HG03066 (cell line): ENCODE data around the gene MAGI1.
"Not testable (repeated sequence)": the region's sequence is repeated elsewhere in the genome, so short reads cannot be mapped to it uniquely, and the experiment has no call there.

ENCODE experiments used
- ATAC-seq: cut with Tn5 transposase; IDR thresholded peaks from one replicate; pipeline ENCODE4 v1.9.1; 2021; ENCODE audit warnings: low read depth; ENCODE audit not compliant: unreplicated experiment

The MAGI1 gene

DNA sequence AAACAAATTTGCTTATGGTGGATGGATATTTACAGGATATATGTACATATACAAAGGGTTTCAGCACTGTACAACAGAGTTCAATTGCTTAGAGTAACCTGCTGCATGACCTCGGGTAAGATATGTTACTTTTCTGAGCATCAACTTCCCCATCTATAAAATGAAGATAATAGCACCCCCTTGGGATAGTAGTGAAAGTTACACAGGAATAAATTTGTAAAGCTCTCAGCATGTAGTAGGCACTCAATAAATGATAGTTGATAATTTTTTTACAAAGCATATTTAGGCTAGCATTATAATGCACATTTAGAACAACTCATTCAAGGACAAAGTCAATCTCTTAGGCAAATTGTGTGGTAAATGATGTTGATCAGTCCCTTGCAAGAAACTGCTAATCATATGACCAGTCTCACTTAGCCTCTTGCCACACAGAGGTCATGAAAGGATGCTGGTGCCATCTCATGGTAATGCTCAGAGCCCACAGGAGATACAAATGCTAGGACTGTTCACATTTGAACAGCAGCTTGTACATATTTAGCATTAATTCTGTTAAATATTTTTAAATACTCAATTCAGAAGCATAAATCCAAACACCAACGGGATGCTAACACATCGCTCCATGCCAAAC lies 123.9 kb downstream of the MAGI1 start:
- no peak for ATAC-seq

DNA sequence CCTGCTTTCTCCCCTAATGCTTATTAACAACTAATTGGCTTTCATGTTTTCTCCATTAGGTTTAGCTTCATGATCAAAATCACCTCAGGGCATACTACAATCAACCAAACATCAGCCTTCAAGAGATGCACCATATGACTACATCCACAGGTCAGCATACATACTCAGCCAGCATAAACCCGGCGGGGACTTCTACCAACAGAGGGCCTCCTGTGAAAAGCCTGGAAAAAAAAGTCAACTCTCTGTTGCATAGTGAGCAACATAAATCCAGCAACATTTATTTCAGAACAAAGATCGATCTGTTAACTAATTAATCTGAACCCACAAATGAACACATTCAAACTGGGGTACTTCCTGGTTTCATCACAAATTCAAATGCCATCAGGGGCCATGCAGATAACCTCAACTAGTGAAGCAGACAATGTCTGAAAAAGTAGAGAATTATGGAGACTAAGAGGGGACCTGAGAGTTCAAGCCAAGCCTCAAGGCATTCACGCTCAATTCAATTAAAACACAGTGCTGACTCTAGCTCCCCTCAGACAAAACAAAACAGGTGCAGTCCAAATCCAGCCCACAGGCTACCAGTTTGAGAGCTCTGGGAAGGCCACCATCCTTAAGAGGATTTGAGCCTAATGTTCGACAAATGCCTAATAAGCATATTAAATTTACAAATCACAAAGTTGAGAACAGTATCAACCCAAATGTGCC lies 124.5 kb downstream of the MAGI1 start:
- ATAC-seq = no peak

GRCh38 chr3:65912647-65913046 lies 126.1 kb downstream of the MAGI1 start:
- ATAC-seq = no peak

DNA sequence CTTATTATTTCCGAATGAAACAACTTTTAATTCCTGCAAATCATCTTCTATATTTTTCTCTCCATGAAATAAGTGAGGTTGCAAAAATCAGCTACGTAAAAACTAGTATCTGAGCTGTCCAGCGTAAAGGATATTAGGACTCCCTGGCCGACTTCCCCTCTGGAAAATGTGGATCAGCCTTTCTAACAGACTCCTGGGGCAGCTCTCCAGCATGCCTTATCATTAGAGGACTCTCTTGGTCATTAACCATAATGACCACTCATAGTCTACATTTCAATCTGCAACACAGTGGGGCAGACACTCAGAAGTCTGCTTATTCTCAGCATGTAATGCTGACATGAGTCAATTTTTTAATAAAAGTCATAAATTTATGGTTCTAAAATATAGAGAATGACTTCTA lies 130.1 kb downstream of the MAGI1 start:
- no peak for ATAC-seq

- no peak for ATAC-seq
These were observed 131.2 kb downstream of the MAGI1 start for GRCh38 chr3:65907232-65908130.

DNA sequence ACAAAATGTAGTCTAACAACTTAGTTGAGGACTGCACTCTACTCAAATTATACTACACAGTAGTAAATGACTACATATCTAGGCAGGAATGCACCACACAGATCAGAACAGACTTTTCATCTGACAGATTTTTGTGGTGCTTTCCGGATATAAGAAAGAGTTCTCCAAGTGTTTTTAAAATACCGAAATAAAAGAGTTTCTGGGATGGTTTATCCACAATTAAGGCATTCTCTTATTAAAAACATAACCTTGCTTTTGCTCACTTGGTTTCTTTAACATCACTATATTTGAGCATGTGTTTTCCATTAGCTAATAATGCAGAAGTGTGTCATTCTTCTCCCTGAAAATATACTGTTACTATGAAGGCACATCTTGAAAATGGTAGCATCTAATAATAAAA lies 132.9 kb downstream of the MAGI1 start:
- ATAC-seq = no peak

GRCh38 chr3:65904016-65904415 lies 134.7 kb downstream of the MAGI1 start:
- no peak for ATAC-seq

DNA sequence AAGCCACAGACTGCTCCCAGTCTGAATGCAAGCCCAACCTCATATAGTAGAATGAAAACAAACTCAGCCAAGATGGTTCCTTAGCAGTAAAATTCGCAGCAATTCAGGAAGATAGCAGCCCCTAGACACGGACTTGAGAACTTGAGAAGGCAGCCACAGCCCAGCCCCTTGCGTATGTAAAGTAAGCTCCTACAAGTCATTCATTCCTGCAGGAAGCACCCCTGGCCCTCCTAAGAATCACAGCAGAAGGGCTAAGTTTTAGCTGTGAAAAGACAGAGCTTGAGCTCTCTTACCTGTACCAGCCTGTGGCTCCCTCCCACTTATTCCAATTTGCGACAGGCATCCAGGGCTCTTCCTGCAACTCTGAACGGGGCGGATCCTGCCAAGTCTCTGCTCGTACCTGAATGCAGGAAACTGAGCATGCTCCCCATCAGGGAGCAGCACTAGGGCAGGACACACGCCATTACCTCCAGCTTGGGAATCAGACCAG lies 136.4 kb downstream of the MAGI1 start:
- ATAC-seq = no peak

DNA sequence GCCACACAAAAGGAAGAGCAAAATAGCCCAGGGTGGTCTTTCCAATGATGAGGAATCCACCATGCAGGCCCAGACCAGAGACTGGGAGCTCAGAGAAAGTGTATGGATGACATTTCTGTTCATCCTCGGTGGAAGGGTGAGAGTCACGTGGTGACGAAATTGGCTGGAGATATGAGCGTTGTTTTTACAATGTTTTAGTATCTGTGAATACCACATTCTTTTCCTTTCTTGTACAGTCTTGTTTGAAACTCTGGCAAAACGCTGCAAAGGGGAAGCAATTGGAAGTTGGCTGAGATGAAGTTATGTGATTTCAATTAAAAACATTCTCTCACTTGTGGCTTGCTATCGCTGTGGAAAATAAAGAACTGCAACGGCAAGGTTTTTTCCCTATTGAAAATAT lies 137.5 kb downstream of the MAGI1 start:
- ATAC-seq = no peak

- no peak for ATAC-seq
These were observed 139.5 kb downstream of the MAGI1 start for GRCh38 chr3:65899226-65899625.

- ATAC-seq = no peak
These were observed 141.0 kb downstream of the MAGI1 start for GRCh38 chr3:65897766-65898165.

DNA sequence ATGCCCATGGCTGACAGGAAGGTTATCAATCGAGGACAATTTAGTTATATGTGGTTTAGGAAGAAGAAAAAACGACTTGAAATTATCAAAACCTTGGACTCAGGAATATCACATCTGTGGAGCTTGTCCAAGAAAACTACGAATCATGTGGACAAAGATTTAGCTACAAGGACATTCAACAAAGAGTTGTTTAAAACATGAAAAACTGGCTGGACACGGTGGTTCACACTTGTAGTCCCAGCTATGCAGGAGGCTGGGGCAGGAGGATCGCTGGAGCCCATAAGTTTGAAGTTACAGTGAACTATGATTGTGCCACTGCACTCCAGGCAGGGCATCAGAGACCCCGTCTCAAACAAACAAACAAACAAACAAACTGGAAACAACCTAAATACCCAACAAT lies 142.4 kb downstream of the MAGI1 start:
- ATAC-seq = no peak

DNA sequence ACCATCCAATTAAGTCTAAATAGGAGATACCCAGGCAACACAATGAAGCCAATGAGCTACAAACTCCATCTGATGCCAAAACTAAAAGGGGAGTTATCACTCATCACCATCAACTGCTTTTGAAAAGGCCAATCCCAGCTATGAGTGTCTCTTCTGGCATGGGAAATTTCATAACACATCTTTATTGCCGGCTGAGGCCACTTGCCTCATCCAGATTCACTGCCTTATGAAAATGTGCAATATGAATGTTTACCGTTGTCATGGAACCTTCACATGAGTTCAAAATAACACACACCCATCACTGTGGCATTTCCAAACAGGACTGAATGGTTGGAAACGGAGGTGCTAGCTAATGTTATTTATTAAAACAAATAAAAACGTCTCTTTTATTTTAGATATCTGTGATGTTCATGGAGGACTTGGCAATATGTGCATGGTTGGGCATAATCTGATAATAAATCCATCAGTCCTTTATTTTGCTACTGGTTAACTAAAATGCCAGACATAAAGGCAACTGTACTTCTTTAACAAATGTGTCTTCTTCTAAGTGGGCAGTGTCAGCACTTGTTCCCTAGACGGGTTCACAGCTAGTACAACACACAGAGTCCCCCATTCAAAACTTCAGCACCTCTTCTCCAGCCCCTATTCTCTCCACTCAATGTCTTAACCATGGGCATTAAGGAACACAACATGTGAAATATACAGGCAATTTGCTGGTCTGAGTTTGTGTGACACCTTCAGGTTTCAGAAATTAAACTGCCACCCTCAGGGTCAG lies 143.9 kb downstream of the MAGI1 start:
- no peak for ATAC-seq

- no peak for ATAC-seq
These were observed 144.6 kb downstream of the MAGI1 start for GRCh38 chr3:65894126-65894525.

- no peak for ATAC-seq
These were observed 145.1 kb downstream of the MAGI1 start for GRCh38 chr3:65893631-65894030.

- ATAC-seq = not testable (repeated sequence)
These were observed 147.2 kb downstream of the MAGI1 start for GRCh38 chr3:65891477-65891876.

- no peak for ATAC-seq
These were observed 148.4 kb downstream of the MAGI1 start for GRCh38 chr3:65890328-65890727.

DNA sequence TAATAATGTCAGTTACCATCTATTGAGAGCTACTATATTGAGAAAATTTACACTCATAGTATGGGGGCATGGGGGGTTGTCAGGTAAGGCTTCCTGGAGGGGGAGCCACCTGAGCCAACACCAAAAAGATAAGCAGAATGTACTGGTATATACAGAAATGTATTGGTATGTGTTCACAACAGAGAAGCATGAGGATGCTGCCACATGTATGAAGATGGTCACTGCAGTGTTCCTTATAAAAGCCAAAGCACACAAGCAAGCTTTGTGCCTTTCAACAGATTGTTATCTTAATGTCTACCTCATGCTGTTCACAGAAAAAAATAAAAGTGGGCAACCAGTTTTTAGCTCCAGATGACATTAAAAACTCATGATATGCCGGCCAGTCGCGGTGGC lies 149.0 kb downstream of the MAGI1 start:
- ATAC-seq = no peak

- ATAC-seq = no peak
These were observed 149.6 kb downstream of the MAGI1 start for GRCh38 chr3:65888980-65889706.

- no peak for ATAC-seq
These were observed 150.5 kb downstream of the MAGI1 start for GRCh38 chr3:65888196-65888595.
